SKM-1 treated with dmso at 0.1 percent for 144 hours (cell line): ENCODE results near the gene UQCC2.

Source experiments
- DNase-seq: peaks from one replicate; lab custom pipeline; 2025; ENCODE audit not compliant: unreplicated experiment; lab: John Stamatoyannopoulos, UW

The UQCC2 gene

GRCh38 chr6:33692078-33692759 is 19.3 kb downstream of the UQCC2 start:
- DNase-seq: no peak

GRCh38 chr6:33691456-33692077 is 19.9 kb downstream of the UQCC2 start:
- DNase-seq: no peak

DNA sequence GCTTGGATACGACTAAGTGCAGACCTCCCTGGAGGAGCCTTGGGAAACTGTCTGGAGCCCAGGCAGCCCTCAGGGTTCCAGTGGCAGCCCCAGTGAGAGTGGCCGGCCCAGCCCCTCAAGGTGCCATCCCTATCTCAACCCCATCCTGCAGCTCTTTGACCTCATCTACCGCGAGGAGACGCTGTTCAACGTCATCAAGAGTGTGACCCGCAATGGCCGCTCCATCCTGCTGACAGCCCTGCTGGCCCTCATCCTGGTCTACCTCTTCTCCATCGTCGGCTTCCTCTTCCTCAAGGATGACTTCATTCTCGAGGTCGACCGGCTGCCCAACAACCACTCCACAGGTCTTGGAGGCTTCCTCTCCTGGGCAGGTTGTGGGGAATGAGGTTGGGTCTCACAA is 20.7 kb downstream of the UQCC2 start:
- DNase-seq: no peak

DNA sequence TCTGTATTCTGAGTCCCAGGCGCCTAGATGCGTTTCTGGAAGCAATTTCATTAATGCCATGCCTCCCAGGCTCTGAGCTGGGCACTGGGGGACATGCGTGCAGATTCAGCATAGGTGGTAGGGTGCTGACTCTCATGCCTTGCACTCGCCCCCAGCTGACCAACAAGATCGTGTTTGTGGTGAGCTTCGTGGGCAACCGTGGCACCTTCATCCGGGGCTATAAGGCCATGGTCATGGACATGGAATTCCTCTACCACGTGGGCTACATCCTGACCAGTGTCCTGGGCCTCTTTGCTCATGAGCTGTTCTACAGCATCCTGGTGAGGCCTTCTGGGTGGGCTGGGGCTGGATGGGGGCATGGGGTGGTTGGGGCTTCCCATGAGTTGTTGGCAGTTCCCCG is 21.6 kb downstream of the UQCC2 start:
- DNase-seq: no peak

DNA sequence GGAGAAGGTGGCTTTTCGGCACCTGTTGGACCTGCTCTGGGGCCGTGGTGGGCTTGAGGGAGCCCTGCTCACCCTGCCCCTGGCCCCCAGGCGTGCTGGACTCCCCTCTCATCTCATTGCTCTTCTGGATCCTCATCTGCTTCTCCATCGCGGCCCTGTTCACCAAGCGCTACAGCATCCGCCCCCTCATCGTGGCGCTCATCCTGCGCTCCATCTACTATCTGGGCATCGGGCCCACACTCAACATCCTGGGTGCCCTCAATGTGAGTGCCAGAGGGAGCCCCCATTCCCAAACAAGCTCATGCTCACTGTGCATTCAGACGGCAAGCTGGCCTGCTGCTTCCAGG is 22.4 kb downstream of the UQCC2 start:
- no peak for DNase-seq

DNA sequence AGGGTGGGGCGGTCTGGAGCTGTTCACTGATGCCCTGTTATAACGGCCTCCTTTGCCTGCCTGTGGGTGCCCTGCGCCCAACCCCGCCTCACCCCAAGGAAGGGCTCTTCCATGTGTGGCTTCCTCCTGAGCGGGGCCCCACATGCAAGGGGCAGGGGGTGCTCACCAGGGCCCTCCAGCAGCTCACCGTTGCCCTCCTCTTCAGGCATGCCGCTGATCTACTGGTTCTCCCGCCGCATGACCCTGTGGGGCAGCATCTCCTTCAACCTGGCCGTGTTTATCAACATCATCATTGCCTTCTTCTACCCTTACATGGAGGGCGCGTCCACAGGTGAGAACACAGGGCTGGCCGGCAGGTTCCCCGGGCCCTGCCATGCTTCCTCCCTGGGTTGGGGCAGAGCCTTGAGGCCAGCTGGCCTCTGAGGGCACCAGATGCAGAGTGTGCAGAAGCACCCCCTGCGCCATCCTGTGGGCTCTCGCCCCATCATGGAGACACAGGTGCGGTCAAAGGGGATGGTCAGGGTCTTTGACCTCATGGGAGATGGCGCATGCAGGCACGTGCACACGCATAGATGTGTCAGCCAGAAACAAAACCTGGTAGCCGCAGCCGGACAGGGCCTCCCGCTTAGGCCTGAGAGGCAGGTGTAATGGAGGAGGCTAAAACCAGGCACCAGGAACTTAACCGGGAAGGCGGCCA is 22.9 kb downstream of the UQCC2 start:
- no peak for DNase-seq

GRCh38 chr6:33688006-33688405 is 23.5 kb downstream of the UQCC2 start:
- no peak for DNase-seq

GRCh38 chr6:33686981-33687975 is 24.2 kb downstream of the UQCC2 start:
- no peak for DNase-seq

- DNase-seq: no peak
These were observed 25.1 kb downstream of the UQCC2 start for GRCh38 chr6:33686225-33686924.

DNA sequence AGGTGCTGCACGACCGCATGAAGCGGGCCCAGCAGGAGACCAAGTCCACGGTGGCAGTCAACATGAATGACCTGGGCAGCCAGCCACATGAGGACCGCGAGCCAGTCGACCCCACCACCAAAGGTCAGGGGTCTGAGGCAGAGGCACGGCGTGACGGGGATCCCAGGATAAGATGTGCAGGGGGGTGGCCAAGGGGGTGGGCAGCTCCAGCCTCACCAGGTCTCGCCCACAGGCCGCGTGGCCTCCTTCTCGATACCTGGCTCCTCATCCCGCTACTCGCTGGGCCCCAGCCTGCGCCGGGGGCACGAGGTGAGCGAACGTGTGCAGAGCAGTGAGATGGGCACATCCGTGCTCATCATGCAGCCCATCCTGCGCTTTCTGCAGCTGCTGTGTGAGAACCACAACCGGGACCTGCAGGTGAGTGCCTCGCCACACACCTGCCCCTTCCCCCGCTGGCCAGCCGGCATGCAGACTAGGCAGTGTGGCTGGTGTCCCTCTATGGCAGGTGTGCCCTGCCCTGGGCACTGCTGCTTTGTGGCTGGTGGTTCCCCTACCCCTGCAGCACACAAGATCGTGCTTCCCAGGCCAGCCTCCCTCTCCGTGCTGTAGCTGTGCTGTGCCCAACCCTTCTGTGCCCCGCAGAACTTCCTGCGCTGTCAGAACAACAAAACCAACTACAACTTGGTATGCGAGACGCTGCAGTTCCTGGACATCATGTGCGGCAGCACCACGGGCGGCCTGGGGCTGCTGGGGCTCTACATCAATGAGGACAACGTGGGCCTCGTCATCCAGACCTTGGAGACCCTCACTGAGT is 25.9 kb downstream of the UQCC2 start:
- DNase-seq: no peak

DNA sequence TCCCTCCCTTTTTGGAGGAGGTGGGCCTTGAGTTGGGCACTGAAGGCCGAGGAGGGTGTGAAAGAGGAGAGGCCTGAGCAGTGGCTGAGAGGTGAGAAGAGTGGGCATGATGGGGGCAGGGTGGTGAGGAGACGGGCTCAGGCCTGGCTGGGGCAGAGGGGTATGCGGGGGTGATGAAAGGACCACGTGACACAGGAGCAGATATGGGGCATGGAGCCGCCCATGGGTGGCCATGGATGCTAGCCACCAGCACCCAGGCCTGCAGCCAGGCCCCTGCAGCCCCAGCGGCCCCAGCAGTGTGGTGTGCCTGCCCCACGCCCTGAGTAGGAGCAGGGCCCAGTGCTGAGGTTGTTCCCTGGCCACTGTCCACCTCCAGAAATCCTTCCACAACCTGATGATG is 26.5 kb downstream of the UQCC2 start:
- DNase-seq: no peak

GRCh38 chr6:33684428-33684896 is 27.0 kb downstream of the UQCC2 start:
- DNase-seq: no peak

GRCh38 chr6:33683576-33684427 is 27.7 kb downstream of the UQCC2 start:
- no peak for DNase-seq

GRCh38 chr6:33683051-33683571 is 28.4 kb downstream of the UQCC2 start:
- no peak for DNase-seq

- no peak for DNase-seq
These were observed 29.2 kb downstream of the UQCC2 start for GRCh38 chr6:33682341-33682740.

GRCh38 chr6:33679761-33680160 is 31.7 kb downstream of the UQCC2 start:
- no peak for DNase-seq

DNA sequence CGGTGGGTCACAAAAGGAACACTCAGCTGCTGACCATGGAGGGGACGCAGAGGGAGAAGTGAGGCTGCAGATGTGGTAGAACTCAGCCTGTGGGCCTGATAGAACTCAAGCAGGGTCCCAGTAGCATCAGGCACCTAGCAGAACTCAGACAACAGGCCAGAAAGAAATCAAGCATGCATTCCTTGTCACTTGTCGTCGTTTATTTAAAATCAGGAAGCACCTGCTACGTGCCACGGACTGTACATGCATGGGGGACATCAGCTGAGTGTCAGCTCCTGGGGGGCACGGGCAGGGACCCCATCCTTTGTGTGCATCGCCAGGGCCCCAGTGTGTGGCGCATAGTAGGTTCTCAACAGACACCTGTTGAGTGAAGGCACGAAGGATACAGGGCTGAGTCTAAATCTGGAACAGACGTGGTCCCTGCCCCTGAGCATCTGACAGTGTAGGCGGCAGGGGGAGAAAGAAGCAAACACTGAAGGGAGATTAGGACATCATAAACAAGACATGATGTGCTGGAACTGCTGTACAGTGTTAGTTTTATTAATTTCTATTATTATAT is 32.5 kb downstream of the UQCC2 start:
- DNase-seq: no peak

- DNase-seq: no peak
These were observed 33.1 kb downstream of the UQCC2 start for GRCh38 chr6:33678233-33678931.
